B cell (primary cell): ENCODE data around the gene PUM2. TPM values are rescaled to one million over a fixed set of nuclear protein-coding genes. Genes with fewer than 3 reads are reported as not detected.

Experiments used
- ATAC-seq: fragments of 200-7000 bp; cut with Tn5 transposase; one replicate; pipeline ENCODE4 v1.10.0; 2021; ENCODE audit warnings: low read depth, mild to moderate bottlenecking, moderate number of reproducible peaks, moderate library complexity
- CTCF ChIA-PET: fragments of 350-600 bp; sonication (Branson Sonifier 250); formaldehyde crosslinking; loops from one replicate; lab custom pipeline; 2021; ENCODE audit warnings: antibody characterized with exemption, inconsistent platforms; lab: Charles Lee
- POLR2A ChIA-PET: fragments of 350-600 bp; sonication (Branson Sonifier 250); formaldehyde crosslinking; loops from one replicate; lab custom pipeline; 2021; ENCODE audit warnings: antibody characterized with exemption; lab: Charles Lee
- DNase-seq: peaks from one replicate; pipeline ENCODE4 v3.0.0; 2013
- H2AFZ ChIP-seq: 2 replicates; pipeline ENCODE4 v1.6.1; 2012; ENCODE audit warnings: mild to moderate bottlenecking, low read depth, low read length; ENCODE audit not compliant: insufficient read depth, poor library complexity, severe bottlenecking
- H3K27ac ChIP-seq, 2 donors: 1 replicate in 1 of 2; 2 replicates in 1 of 2; pipeline ENCODE4 v1.5.1; 2012 to 2013; ENCODE audit warnings: low read length in 2 of 2, mild to moderate bottlenecking in 2 of 2, moderate library complexity in 1 of 2
- H3K27me3 ChIP-seq, 4 experiments: fragments of 200-600 bp in 1 of 4; sonication (generic) in 1 of 4; replicated peaks in 1 of 4; 1 replicate in 2 of 4; 2 replicates in 2 of 4; pipeline versions ENCODE4 v1.6.1 to v1.7.0; 2013 to 2016; ENCODE audit warnings: low read length in 3 of 4, mild to moderate bottlenecking in 2 of 4, mixed read lengths in 1 of 4, moderate library complexity in 1 of 4; ENCODE audit not compliant: insufficient read depth in 4 of 4, control insufficient read depth in 3 of 4; ENCODE audit errors: control extremely low read depth in 1 of 4
- H3K36me3 ChIP-seq, 2 experiments: replicated peaks in 1 of 2; 1 replicate in 1 of 2; 2 replicates in 1 of 2; pipeline versions ENCODE4 v1.6.1 to v1.7.1; 2013; ENCODE audit warnings: low read length in 1 of 2; ENCODE audit not compliant: insufficient read depth in 2 of 2, control insufficient read depth in 1 of 2; ENCODE audit errors: control extremely low read depth in 1 of 2, extremely low read depth in 1 of 2
- H3K4me1 ChIP-seq, 2 donors: fragments of 200-600 bp in 1 of 2; sonication (generic) in 1 of 2; 1 replicate in 1 of 2; 2 replicates in 1 of 2; pipeline versions ENCODE4 v1.5.1 to v1.6.1; 2013 to 2017; ENCODE audit warnings: low read length in 2 of 2; ENCODE audit not compliant: control insufficient read depth in 2 of 2, insufficient read depth in 2 of 2
- H3K4me2 ChIP-seq: replicated peaks from 2 replicates; pipeline ENCODE3; 2012; ENCODE audit warnings: mild to moderate bottlenecking, low read depth, low read length; ENCODE audit not compliant: poor library complexity, severe bottlenecking
- H3K4me3 ChIP-seq, 5 experiments: fragments of 200-600 bp in 1 of 5; sonication (generic) in 1 of 5; 1 replicate in 3 of 5; 2 replicates in 2 of 5; pipeline versions ENCODE4 v1.5.1 to v1.7.0; 2011 to 2016; ENCODE audit warnings: low read length in 4 of 5, mild to moderate bottlenecking in 4 of 5, low read depth in 2 of 5, control low read depth in 1 of 5, moderate library complexity in 1 of 5; ENCODE audit not compliant: insufficient read depth in 1 of 5; ENCODE audit errors: control extremely low read depth in 1 of 5, extremely low read depth in 1 of 5
- H3K79me2 ChIP-seq: fragments of 200-600 bp; sonication (generic); one replicate; pipeline ENCODE4 v1.6.0; 2016; ENCODE audit warnings: low read length; ENCODE audit not compliant: control insufficient read depth, insufficient read depth
- H3K9ac ChIP-seq: fragments of 200-600 bp; sonication (generic); 2 replicates; pipeline ENCODE4 v1.6.1; 2017; ENCODE audit warnings: mild to moderate bottlenecking, low read length, moderate library complexity
- H3K9me3 ChIP-seq, 3 donors: one replicate each; pipeline versions ENCODE4 v1.6.1 to v1.7.1; 2013; ENCODE audit warnings: low read length in 2 of 3; ENCODE audit not compliant: control insufficient read depth in 2 of 3, insufficient read depth in 1 of 3; ENCODE audit errors: control extremely low read depth in 1 of 3
- H4K20me1 ChIP-seq: 2 replicates; pipeline ENCODE4 v1.6.0; 2012; ENCODE audit warnings: mild to moderate bottlenecking, low read length; ENCODE audit not compliant: insufficient read depth, control insufficient read depth, poor library complexity, severe bottlenecking
- H3K27ac Mint-ChIP-seq: one replicate; pipeline ENCODE4 v1.8.0; 2021; ENCODE audit warnings: mixed read lengths
- H3K27me3 Mint-ChIP-seq: one replicate; pipeline ENCODE4 v1.8.0; 2021; ENCODE audit warnings: mixed read lengths
- H3K4me1 Mint-ChIP-seq: one replicate; pipeline ENCODE4 v1.8.0; 2021; ENCODE audit warnings: mixed read lengths
- H3K4me3 Mint-ChIP-seq: one replicate; pipeline ENCODE4 v1.8.0; 2021; ENCODE audit warnings: mixed read lengths
- H3K9me3 Mint-ChIP-seq: one replicate; pipeline ENCODE4 v1.8.0; 2022; ENCODE audit warnings: mixed read lengths; ENCODE audit not compliant: insufficient read depth
- CTCF ChIP-seq: fragments of 200-600 bp; IDR thresholded peaks from one replicate; pipeline ENCODE4 v1.8.0; 2022; ENCODE audit warnings: antibody characterized with exemption, mild to moderate bottlenecking
- EZH2 ChIP-seq: IDR thresholded peaks from 2 replicates; pipeline ENCODE4 v1.6.1; 2012; ENCODE audit warnings: borderline replicate concordance, low read depth, mild to moderate bottlenecking, moderate library complexity, low read length; ENCODE audit not compliant: insufficient read depth, poor library complexity, severe bottlenecking
- WGBS: methylation state at CpG from one replicate; pipeline ENCODE4 v1.1.5; 2013; ENCODE audit warnings: missing lambda C conversion rate; ENCODE audit not compliant: insufficient coverage; 5-methylcytosine and 5-hydroxymethylcytosine counted together
- intact Hi-C: fragments of 100-400 bp; cut with micrococcal nuclease; formaldehyde crosslinking; loops from one replicate; pipeline ENCODE4 v1.10.0; 2022
- polyA plus RNA-seq: library from polyadenylated mRNA; depleted of rRNA; stranded (reverse); fragments of >200 nt; gene quantifications from 2 replicates; pipeline ENCODE4 v1.2.3, GENCODE V29; 2012
- total RNA-seq, 2 donors: library from RNA; stranded (reverse); fragments of 120-200 nt in 1 of 2; gene quantifications; 1 replicate in 1 of 2; 2 replicates in 1 of 2; pipeline versions ENCODE4 v1.2.3 to v1.2.4, GENCODE V29; 2013 to 2022

The PUM2 gene
- total and polyA plus RNA-seq, 2 donors (not counting 1 experiment from before 2014, with no cell fraction given): 21.1 to 151 TPM

DNA sequence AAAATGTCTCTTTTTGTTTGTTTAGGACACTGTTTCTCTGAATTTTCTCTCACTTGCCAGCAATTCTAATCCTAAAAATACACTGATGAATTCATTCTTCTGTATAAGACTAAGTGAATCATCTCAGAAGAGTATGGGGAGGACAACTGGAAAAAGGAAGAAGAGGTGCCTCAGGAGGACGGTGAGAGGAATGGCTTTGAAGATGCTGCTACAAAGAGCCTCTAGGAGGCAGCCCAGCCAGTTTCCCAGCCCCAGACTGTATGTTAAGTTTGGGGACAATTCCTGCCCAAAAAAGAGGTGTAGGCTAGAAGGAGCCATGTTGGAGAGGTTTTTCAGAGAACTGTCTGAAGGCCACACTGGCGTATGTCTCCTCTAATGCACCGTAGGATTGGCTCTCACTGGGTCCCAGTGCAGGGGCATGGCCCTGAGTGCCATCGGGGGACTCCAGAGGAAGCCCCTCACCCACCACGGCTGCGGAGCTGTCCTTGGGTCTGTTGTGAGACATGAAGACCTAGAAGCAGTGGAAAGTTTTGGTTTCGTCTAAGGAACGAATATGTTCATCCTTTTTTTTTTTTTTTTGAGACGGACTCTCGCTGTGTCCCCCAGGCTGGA lies 122.6 kb downstream of the PUM2 start:
- Histone ChIP-seq H3K4me1 (peaks cover 15% of the 10 kb centered on the region in 2 donors), H3K27ac (no peak overlapping the region), H3K4me2 (no peak overlapping the region), H3K27me3 (peaks cover 0 to 33% (median 11%) of the 10 kb centered on the region in 4 experiments), H3K79me2 (no peaks in the 10 kb centered on the region), H3K9me3 (peaks cover 0 to 3% (median 0%) of the 10 kb centered on the region in 3 donors), H3K4me3 (no peak overlapping the region), H4K20me1 (no peaks in the 10 kb centered on the region), H2AFZ (no peak overlapping the region), H3K9ac (no peak overlapping the region), H3K36me3 (no peaks in the 10 kb centered on the region)
- ATAC-seq: no peak
- H3K9me3 Mint-ChIP-seq: no peaks in the 10 kb centered on the region
- no peak for DNase-seq
- POLR2A ChIA-PET: no interaction called here
- TF ChIP-seq EZH2 (no peak), CTCF (no peak)
- H3K4me1 Mint-ChIP-seq: peaks cover 9% of the 10 kb centered on the region
- H3K27me3 Mint-ChIP-seq: peaks cover 47% of the 10 kb centered on the region
- H3K27ac Mint-ChIP-seq: no peak overlapping the region
- no peak overlapping the region for H3K4me3 Mint-ChIP-seq
- CTCF ChIA-PET: no interaction called here
- WGBS: 94% methylated on average over 9 of the region's 10 CpGs
- intact Hi-C loops: no loop called here

DNA sequence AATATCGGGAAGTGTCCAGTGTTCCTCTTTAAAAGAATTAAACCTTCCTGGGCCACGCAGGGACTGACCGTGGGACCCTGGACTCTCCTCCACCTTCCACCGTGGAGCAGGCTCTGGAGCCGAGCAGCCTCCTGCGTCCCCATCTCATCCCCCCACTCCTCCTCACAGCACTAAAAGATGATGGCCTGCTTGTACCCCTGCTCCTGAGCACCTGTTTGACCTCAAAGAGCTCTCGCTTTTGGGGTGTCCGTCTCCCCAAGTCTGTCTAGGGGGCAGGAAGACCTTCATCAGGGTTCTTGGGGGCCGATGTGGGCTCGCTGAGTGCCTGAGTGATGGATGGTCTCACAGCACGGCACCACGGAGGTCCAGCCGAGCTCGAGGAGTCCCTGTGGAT lies 124.5 kb downstream of the PUM2 start:
- Histone ChIP-seq H3K79me2 (no peaks in the 10 kb centered on the region), H3K4me3 (no peak overlapping the region), H3K36me3 (no peaks in the 10 kb centered on the region), H3K9ac (no peak overlapping the region), H3K9me3 (peaks cover 0 to 3% (median 0%) of the 10 kb centered on the region in 3 donors), H3K27me3 (peaks cover 0 to 44% (median 16%) of the 10 kb centered on the region in 4 experiments), H2AFZ (no peak overlapping the region), H3K4me1 (peaks cover 16 to 18% of the 10 kb centered on the region in 2 donors), H4K20me1 (no peaks in the 10 kb centered on the region), H3K4me2 (no peak overlapping the region), H3K27ac (no peak overlapping the region)
- peaks cover 12% of the 10 kb centered on the region for H3K4me1 Mint-ChIP-seq
- TF ChIP-seq EZH2 (no peak), CTCF (no peak)
- DNase-seq: no peak
- peaks cover 50% of the 10 kb centered on the region for H3K27me3 Mint-ChIP-seq
- ChIA-PET POLR2A (no interaction called here), CTCF (interaction anchor here (0.8 to 1.3 kb wide), 2 partner anchors 18 to 270 kb away, joined by 3 to 4 read pairs; no protein-coding TSS in a partner anchor)
- ATAC-seq: no peak
- H3K4me3 Mint-ChIP-seq: peak overlapping the region; percentile 61
- no peaks in the 10 kb centered on the region for H3K9me3 Mint-ChIP-seq
- WGBS: 94% methylated on average over 11 of the region's 14 CpGs
- intact Hi-C loops: no loop called here
- H3K27ac Mint-ChIP-seq: no peak overlapping the region
